Measurements from ENCODE around the gene FKTN.

Gene FKTN

DNA sequence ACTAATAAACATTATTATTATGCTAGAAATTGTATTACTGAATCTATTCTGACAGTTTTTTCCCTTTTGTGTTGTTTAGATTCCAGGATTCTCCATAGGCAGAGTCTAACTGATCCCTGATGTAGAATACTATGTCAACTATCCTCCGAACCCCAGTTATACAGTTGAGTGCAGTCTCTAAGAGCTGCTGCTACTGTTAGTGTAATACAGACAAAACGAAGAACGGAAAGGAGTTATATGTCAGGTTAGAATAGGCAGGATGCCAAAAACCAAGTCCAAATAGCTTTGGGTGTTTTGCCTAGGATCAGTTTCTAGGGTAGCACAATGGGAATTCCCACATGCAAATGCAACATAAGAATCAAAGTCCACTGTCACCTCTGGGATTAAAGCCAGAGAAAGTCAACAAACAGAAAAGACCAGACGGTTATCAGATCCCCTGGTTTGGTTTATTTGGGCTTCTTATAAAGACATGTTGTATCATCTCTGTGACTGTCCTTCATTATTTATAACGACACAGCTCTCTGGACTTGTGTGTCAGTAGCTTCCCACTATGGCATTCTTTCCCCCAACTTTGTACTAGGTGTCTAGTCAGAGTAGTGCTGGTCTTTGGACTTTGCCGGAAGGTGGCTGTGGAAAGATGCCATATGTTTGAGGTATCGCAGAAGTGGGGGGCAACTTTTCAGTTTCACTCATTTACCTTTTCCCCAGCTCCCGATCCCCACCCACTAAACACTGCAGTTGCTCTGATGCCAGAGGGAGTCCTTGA lies 121.5 kb downstream of the FKTN start:
- CTCF ChIA-PET: no interaction called here
- no peak for TF ChIP-seq HDGF (IDR thresholded peaks at IDR 0.05; ENCODE audit: borderline replicate concordance)
- TF ChIP-seq FOXA1 (IDR thresholded peaks at IDR 0.05): no peak
- no peak for TF ChIP-seq ELF4 (IDR thresholded peaks at IDR 0.05)
- no peak for TF ChIP-seq PKNOX1 (IDR thresholded peaks at IDR 0.05)
- no peak for TF ChIP-seq ZNF384 (IDR thresholded peaks at IDR 0.05)
- no peak for TF ChIP-seq LEF1 (IDR thresholded peaks at IDR 0.05; ENCODE audit: borderline replicate concordance)
- TF ChIP-seq TARDBP (IDR thresholded peaks at IDR 0.05): no peak
- TF ChIP-seq FOXM1 (IDR thresholded peaks at IDR 0.05; ENCODE audit: borderline replicate concordance): no peak
- no peak for TF ChIP-seq BHLHE40 (IDR thresholded peaks at IDR 0.05; ENCODE audit: borderline replicate concordance)
- POLR2A ChIA-PET: interaction anchor here (1.1 to 1.2 kb wide), 2 partner anchors 15 kb away, joined by 3 to 6 read pairs; partner anchors contain the start of gene TMEM38B
- DNase-seq (ENCODE audit: extremely low spot score): no peak

GRCh38 chr9:105681313-105681712 lies 123.4 kb downstream of the FKTN start:
- POLR2A ChIA-PET: interaction anchor here (1.6 kb wide), 1 partner anchor 12 kb away, joined by 4 read pairs; the partner anchor contains the start of gene TMEM38B

GRCh38 chr9:105681724-105682123 lies 123.8 kb downstream of the FKTN start:
- ChIA-PET POLR2A (interaction anchor here (1.6 kb wide), 1 partner anchor 12 kb away, joined by 4 read pairs; the partner anchor contains the start of gene TMEM38B), CTCF (no interaction called here)
- DNase-seq (ENCODE audit: extremely low spot score): no peak
- no peak for TF ChIP-seq FOXM1 (IDR thresholded peaks at IDR 0.05; ENCODE audit: borderline replicate concordance)
- no peak for TF ChIP-seq SUZ12 (IDR thresholded peaks at IDR 0.05)
- TF ChIP-seq PKNOX1 (IDR thresholded peaks at IDR 0.05): no peak
- no peak for TF ChIP-seq ARNT (IDR thresholded peaks at IDR 0.05)
- no peak for TF ChIP-seq HDGF (IDR thresholded peaks at IDR 0.05; ENCODE audit: borderline replicate concordance)
- no peak for TF ChIP-seq CTBP1 (IDR thresholded peaks at IDR 0.05; ENCODE audit: borderline replicate concordance)
- TF ChIP-seq NFRKB (IDR thresholded peaks at IDR 0.05): no peak
- TF ChIP-seq TARDBP (IDR thresholded peaks at IDR 0.05): no peak
- no peak for TF ChIP-seq LEF1 (IDR thresholded peaks at IDR 0.05; ENCODE audit: borderline replicate concordance)
- no peak for TF ChIP-seq FOXK2 (IDR thresholded peaks at IDR 0.05)
- TF ChIP-seq ELF4 (IDR thresholded peaks at IDR 0.05): no peak
- no peak for TF ChIP-seq L3MBTL2 (conservative IDR thresholded peaks at IDR 0.05)
- TF ChIP-seq SP1 (IDR thresholded peaks at IDR 0.05): no peak
- TF ChIP-seq BHLHE40 (IDR thresholded peaks at IDR 0.05; ENCODE audit: borderline replicate concordance): no peak
- TF ChIP-seq FOXA1 (IDR thresholded peaks at IDR 0.05): no peak
- TF ChIP-seq ZNF384 (IDR thresholded peaks at IDR 0.05): no peak

More at GRCh38 chr9:105681313-105681712, 123.4 kb downstream of the FKTN start:
- no peak for TF ChIP-seq ARNT (IDR thresholded peaks at IDR 0.05)
- no peak for TF ChIP-seq NFRKB (IDR thresholded peaks at IDR 0.05)
- no peak for TF ChIP-seq ZNF384 (IDR thresholded peaks at IDR 0.05)
- TF ChIP-seq FOXK2 (IDR thresholded peaks at IDR 0.05): no peak
- no peak for TF ChIP-seq LEF1 (IDR thresholded peaks at IDR 0.05; ENCODE audit: borderline replicate concordance)
- TF ChIP-seq L3MBTL2 (conservative IDR thresholded peaks at IDR 0.05): no peak
- TF ChIP-seq HDGF (IDR thresholded peaks at IDR 0.05; ENCODE audit: borderline replicate concordance): no peak
- CTCF ChIA-PET: no interaction called here
- no peak for DNase-seq (ENCODE audit: extremely low spot score)

DNA sequence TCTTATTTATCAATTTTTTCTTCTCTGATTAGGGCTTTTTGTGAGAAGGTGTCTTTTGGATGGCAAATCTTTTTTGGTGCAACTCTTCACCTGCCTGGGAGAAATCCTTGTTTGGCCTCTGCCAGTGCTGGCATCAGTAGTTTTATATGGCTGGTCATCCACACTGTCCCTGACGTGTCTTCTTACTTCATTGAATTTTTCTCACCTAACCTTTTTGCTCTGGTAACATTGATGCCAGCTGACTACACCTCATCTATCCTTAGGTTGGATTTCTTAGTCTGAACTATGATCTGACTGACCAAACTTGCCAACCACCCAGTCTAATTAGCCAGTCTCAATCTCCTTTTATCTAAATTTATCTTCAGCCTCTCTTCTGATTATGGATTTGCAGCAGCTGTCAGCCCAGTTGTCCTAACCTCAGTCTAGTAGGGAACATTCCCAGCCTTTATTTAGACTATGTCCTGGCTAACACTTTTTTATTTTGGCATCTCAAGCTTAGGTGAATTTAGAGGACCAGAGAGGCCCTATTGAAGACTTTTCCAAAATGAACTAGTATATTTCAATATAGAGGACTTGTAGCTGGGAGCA lies 125.9 kb downstream of the FKTN start:
- ChIA-PET CTCF (no interaction called here), POLR2A (no interaction called here)
- no peak for DNase-seq (ENCODE audit: extremely low spot score)
- no peak for TF ChIP-seq NFRKB (IDR thresholded peaks at IDR 0.05)

GRCh38 chr9:105686936-105687335 lies 129.0 kb downstream of the FKTN start:
- POLR2A ChIA-PET: no interaction called here
- DNase-seq (ENCODE audit: extremely low spot score): no peak
- TF ChIP-seq SP1 (IDR thresholded peaks at IDR 0.05): no peak
- no peak for TF ChIP-seq TARDBP (IDR thresholded peaks at IDR 0.05)
- no peak for TF ChIP-seq CTBP1 (IDR thresholded peaks at IDR 0.05; ENCODE audit: borderline replicate concordance)
- no peak for TF ChIP-seq BHLHE40 (IDR thresholded peaks at IDR 0.05; ENCODE audit: borderline replicate concordance)
- TF ChIP-seq FOXM1 (IDR thresholded peaks at IDR 0.05; ENCODE audit: borderline replicate concordance): no peak
- no peak for TF ChIP-seq LEF1 (IDR thresholded peaks at IDR 0.05; ENCODE audit: borderline replicate concordance)
- no peak for TF ChIP-seq FOXK2 (IDR thresholded peaks at IDR 0.05)
- no peak for TF ChIP-seq SUZ12 (IDR thresholded peaks at IDR 0.05)
- TF ChIP-seq HDGF (IDR thresholded peaks at IDR 0.05; ENCODE audit: borderline replicate concordance): no peak
- no peak for TF ChIP-seq NFRKB (IDR thresholded peaks at IDR 0.05)
- no peak for TF ChIP-seq ZNF384 (IDR thresholded peaks at IDR 0.05)
- TF ChIP-seq ELF4 (IDR thresholded peaks at IDR 0.05): no peak
- CTCF ChIA-PET: no interaction called here

All from HEK293T (cell line).